GM23338 (cell line): ENCODE measurements around the gene IGFBP7. TPM values are rescaled to one million over a fixed set of nuclear protein-coding genes. Genes with fewer than 3 reads are reported as not detected.

Experiments
- ATAC-seq: fragments of 200-7000 bp; cut with Tn5 transposase; 3 replicates; pipeline ENCODE4 v1.9.1; 2020
- DNase-seq: peaks from one replicate; pipeline ENCODE4 v3.0.0-alpha.2; 2015; ENCODE audit warnings: low spot score
- H2AFZ ChIP-seq: fragments of 200-600 bp; sonication (generic); 2 replicates; pipeline ENCODE4 v1.8.0; 2016; ENCODE audit warnings: antibody characterized with exemption, mild to moderate bottlenecking, moderate library complexity
- H3F3A ChIP-seq: fragments of 200-600 bp; sonication (generic); replicated peaks from 2 replicates; pipeline ENCODE4 v1.8.0; 2017; ENCODE audit warnings: antibody characterized with exemption, mixed run types, low read depth
- H3K27ac ChIP-seq: fragments of 200-600 bp; sonication (generic); 2 replicates; pipeline ENCODE4 v1.6.1; 2016; ENCODE audit warnings: low read depth
- H3K27me3 ChIP-seq: fragments of 200-600 bp; sonication (generic); 2 replicates; pipeline ENCODE4 v1.8.0; 2016; ENCODE audit warnings: mild to moderate bottlenecking, mixed run types, moderate library complexity; ENCODE audit not compliant: insufficient read depth
- H3K36me3 ChIP-seq: fragments of 200-600 bp; sonication (generic); 2 replicates; pipeline ENCODE4 v1.8.0; 2016; ENCODE audit warnings: mild to moderate bottlenecking; ENCODE audit not compliant: insufficient read depth
- H3K4me1 ChIP-seq: fragments of 200-600 bp; sonication (generic); 2 replicates; pipeline ENCODE4 v1.8.0; 2016; ENCODE audit warnings: mild to moderate bottlenecking, moderate library complexity; ENCODE audit not compliant: insufficient read depth
- H3K4me2 ChIP-seq: fragments of 200-600 bp; sonication (generic); 2 replicates; pipeline ENCODE4 v1.7.1; 2017; ENCODE audit warnings: mixed run types
- H3K4me3 ChIP-seq: fragments of 200-600 bp; sonication (generic); 2 replicates; pipeline ENCODE4 v1.6.1; 2016; ENCODE audit warnings: mixed run types
- H3K79me2 ChIP-seq: fragments of 200-600 bp; sonication (generic); replicated peaks from 2 replicates; pipeline ENCODE4 v1.8.0; 2017; ENCODE audit warnings: mild to moderate bottlenecking; ENCODE audit not compliant: insufficient read depth
- H3K9me2 ChIP-seq: fragments of 200-600 bp; sonication (generic); 2 replicates; pipeline ENCODE4 v1.8.0; 2017; ENCODE audit not compliant: insufficient read depth
- H4K20me1 ChIP-seq: fragments of 200-600 bp; sonication (generic); replicated peaks from 2 replicates; pipeline ENCODE4 v1.8.0; 2017; ENCODE audit warnings: mild to moderate bottlenecking; ENCODE audit not compliant: insufficient read depth
- H3K27ac Mint-ChIP-seq: 2 replicates; pipeline ENCODE4 v1.8.0; 2020; ENCODE audit warnings: inconsistent platforms, mild to moderate bottlenecking, moderate library complexity, mixed read lengths
- H3K27me3 Mint-ChIP-seq: 3 replicates; pipeline ENCODE4 v1.8.0; 2022; ENCODE audit warnings: low read depth, mild to moderate bottlenecking, moderate library complexity, mixed read lengths, inconsistent platforms; ENCODE audit not compliant: insufficient read depth, poor library complexity
- H3K36me3 Mint-ChIP-seq: 3 replicates; pipeline ENCODE4 v1.8.0; 2021; ENCODE audit warnings: low read depth, mild to moderate bottlenecking, inconsistent platforms, moderate library complexity, mixed read lengths
- H3K4me1 Mint-ChIP-seq: 3 replicates; pipeline ENCODE4 v1.8.0; 2020; ENCODE audit warnings: mild to moderate bottlenecking, inconsistent platforms, mixed read lengths
- H3K4me3 Mint-ChIP-seq: 3 replicates; pipeline ENCODE4 v1.8.0; 2021; ENCODE audit warnings: moderate library complexity, mild to moderate bottlenecking, inconsistent platforms, mixed read lengths
- H3K9me3 Mint-ChIP-seq: 3 replicates; pipeline ENCODE4 v1.8.0; 2020; ENCODE audit warnings: moderate library complexity, mild to moderate bottlenecking, inconsistent platforms, mixed read lengths
- CREB1 ChIP-seq: fragments of 250-450 bp; sonication (Bioruptor Pico); IDR thresholded peaks from 2 replicates; pipeline ENCODE4 v1.5.0; 2020; ENCODE audit warnings: low read depth, mild to moderate bottlenecking, moderate library complexity
- EZH2 ChIP-seq: fragments of 200-600 bp; sonication (generic); IDR thresholded peaks from one replicate; pipeline ENCODE4 v1.8.0; 2017; ENCODE audit warnings: antibody characterized with exemption, mild to moderate bottlenecking, low read depth; ENCODE audit not compliant: unreplicated experiment
- EZH2phosphoT487 ChIP-seq: fragments of 200-600 bp; sonication (generic); IDR thresholded peaks from one replicate; pipeline ENCODE4 v1.8.1; 2018; ENCODE audit warnings: antibody characterized with exemption; ENCODE audit not compliant: unreplicated experiment
- JUNB ChIP-seq: IDR thresholded peaks from one replicate; pipeline ENCODE4 v1.6.1; 2016; ENCODE audit warnings: antibody characterized with exemption; ENCODE audit not compliant: unreplicated experiment
- NANOG ChIP-seq: IDR thresholded peaks from 2 replicates; pipeline ENCODE4 v1.6.1; 2016; ENCODE audit warnings: antibody characterized with exemption, borderline replicate concordance
- POLR2AphosphoS5 ChIP-seq: IDR thresholded peaks from 2 replicates; pipeline ENCODE4 v1.6.1; 2016; ENCODE audit warnings: antibody characterized with exemption, low read depth
- STAT1 ChIP-seq: IDR thresholded peaks from one replicate; pipeline ENCODE4 v1.6.1; 2016; ENCODE audit warnings: antibody characterized with exemption; ENCODE audit not compliant: unreplicated experiment
- ZNF114 ChIP-seq: fragments of 250-450 bp; sonication (Bioruptor Pico); IDR thresholded peaks from 2 replicates; pipeline ENCODE4 v1.5.0; 2020; ENCODE audit warnings: mild to moderate bottlenecking, moderate library complexity
- polyA plus RNA-seq: library from polyadenylated mRNA; unstranded; fragments of >200 nt; fragmentation: Nextera tagmentation; extraction: Ambion mirVana; gene quantifications from 2 replicates; pipeline ENCODE4 v1.2.1, GENCODE V29; 2016
- total RNA-seq: library from RNA; depleted of rRNA; stranded (reverse); fragments of >200 nt; shearing (Covaris generic); gene quantifications from 2 replicates; pipeline ENCODE4 v1.2.3, GENCODE V29; 2014
- TF ChIP-seq, protein P1 (sequence below): IDR thresholded peaks from one replicate; pipeline ENCODE4 v1.6.1; 2018; ENCODE audit warnings: antibody characterized with exemption; ENCODE audit not compliant: unreplicated experiment
- TF ChIP-seq, protein P2 (sequence below): IDR thresholded peaks from 2 replicates; pipeline ENCODE4 v1.6.1; 2016; ENCODE audit warnings: antibody characterized with exemption
- TF ChIP-seq, protein P3 (sequence below), 2 experiments: fragments of 200-600 bp in 1 of 2; sonication (generic) in 1 of 2; conservative IDR thresholded peaks; 2 replicates each; pipeline versions ENCODE4 v1.5.1 to v1.6.1; 2016 to 2017; ENCODE audit warnings: antibody characterized with exemption in 2 of 2, low read depth in 2 of 2, mild to moderate bottlenecking in 2 of 2, moderate library complexity in 1 of 2

IGFBP7 gene
- total and polyA plus RNA-seq, 2 experiments from 2014 or later, result 0.49 to 7.9 TPM

DNA sequence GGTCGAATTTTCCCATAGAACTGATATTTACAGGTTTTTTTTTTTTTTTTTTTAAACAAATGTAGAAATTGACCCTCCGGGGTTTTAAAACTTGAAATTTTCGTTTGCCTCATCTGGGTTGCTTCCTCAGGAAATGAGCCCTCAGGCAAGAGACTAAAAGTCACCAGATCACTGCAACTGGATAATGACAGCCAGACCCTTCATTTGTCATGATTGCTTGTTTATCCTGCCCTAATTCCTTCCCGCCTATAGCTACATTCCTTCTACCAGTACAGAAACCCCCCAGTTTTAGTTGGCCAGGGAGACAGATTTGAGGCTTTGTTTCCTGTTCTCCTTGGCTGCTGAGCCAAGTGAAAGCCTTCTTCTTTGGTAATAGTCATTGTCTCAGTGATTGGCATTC, 44.0 kb upstream of the IGFBP7 start (continued):
- TF ChIP-seq, protein P1, sequence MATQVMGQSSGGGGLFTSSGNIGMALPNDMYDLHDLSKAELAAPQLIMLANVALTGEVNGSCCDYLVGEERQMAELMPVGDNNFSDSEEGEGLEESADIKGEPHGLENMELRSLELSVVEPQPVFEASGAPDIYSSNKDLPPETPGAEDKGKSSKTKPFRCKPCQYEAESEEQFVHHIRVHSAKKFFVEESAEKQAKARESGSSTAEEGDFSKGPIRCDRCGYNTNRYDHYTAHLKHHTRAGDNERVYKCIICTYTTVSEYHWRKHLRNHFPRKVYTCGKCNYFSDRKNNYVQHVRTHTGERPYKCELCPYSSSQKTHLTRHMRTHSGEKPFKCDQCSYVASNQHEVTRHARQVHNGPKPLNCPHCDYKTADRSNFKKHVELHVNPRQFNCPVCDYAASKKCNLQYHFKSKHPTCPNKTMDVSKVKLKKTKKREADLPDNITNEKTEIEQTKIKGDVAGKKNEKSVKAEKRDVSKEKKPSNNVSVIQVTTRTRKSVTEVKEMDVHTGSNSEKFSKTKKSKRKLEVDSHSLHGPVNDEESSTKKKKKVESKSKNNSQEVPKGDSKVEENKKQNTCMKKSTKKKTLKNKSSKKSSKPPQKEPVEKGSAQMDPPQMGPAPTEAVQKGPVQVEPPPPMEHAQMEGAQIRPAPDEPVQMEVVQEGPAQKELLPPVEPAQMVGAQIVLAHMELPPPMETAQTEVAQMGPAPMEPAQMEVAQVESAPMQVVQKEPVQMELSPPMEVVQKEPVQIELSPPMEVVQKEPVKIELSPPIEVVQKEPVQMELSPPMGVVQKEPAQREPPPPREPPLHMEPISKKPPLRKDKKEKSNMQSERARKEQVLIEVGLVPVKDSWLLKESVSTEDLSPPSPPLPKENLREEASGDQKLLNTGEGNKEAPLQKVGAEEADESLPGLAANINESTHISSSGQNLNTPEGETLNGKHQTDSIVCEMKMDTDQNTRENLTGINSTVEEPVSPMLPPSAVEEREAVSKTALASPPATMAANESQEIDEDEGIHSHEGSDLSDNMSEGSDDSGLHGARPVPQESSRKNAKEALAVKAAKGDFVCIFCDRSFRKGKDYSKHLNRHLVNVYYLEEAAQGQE, result no peak
- TF ChIP-seq CREB1 (no peak), EZH2phosphoT487 (no peak)

DNA sequence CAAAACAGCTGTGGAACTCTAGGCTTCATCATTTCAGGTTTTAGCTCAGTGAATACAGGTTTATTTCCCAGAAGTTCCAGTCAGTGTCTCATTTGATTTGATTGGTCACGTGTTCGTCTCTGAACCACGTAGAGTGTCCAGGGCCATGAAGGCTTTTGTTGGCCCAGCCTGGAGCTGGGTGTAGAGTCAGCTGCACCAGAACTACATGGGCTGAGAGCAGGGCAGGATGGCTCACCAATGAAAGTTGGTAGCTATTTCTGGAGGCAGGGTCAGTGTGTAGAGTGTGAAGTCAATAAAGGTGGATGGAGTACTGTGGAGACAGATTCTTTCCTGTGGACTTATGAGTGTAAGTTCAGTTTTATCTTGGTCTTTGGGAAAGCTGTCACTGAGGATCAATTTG, 43.0 kb upstream of the IGFBP7 start:
- no peak overlapping the region for H3K4me2 ChIP-seq
- H3K27me3 ChIP-seq, result no peaks in the 10 kb centered on the region; the same call in 1 of the 2 replicates
- peak overlapping the region; percentile 7; the same call in 1 of the 2 replicates for H2AFZ ChIP-seq
- Mint-ChIP-seq H3K4me1 (peaks cover 12% of the 10 kb centered on the region), H3K9me3 (peaks cover 16% of the 10 kb centered on the region), H3K4me3 (no peak overlapping the region), H3K36me3 (peaks cover 15% of the 10 kb centered on the region), H3K27ac (no peak overlapping the region), H3K27me3 (peaks cover 5% of the 10 kb centered on the region)
- no peaks in the 10 kb centered on the region for H3K36me3 ChIP-seq
- ATAC-seq (no peak), DNase-seq (no peak)
- no peaks in the 10 kb centered on the region for H4K20me1 ChIP-seq
- peaks cover 3% of the 10 kb centered on the region; the same call in 1 of the 2 replicates for H3K4me1 ChIP-seq
- H3F3A ChIP-seq, result 0 out of 2 replicates have a peak, but pooled peaks cover 2% of the 10 kb centered on the region
- H3K27ac ChIP-seq, result no peak overlapping the region
- H3K4me3 ChIP-seq, result no peak overlapping the region
- H3K9me2 ChIP-seq, result 0 out of 2 replicates have a peak, but pooled peaks cover 6% of the 10 kb centered on the region
- no peaks in the 10 kb centered on the region for H3K79me2 ChIP-seq
- TF ChIP-seq EZH2 (no peak), EZH2phosphoT487 (no peak), JUNB (no peak)

DNA sequence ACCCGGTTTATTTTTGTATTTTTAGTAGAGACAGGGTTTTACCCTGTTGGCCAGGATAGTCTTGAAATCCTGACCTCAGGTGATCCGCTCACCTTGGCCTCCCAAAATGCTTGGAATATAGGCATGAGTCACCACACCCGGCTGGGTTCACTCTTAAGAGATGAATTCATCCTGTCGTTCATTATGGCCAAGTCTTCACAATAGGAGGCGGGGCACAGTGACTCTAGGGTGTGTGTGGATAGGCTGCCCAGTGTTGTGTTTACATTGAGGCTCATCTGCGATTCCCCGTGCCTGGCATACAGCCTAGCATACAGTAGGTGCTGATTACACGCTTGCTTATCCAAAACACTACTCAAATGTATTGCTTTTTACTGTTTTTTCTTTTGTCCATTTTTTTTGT, 41.3 kb upstream of the IGFBP7 start:
- Mint-ChIP-seq H3K4me3 (no peak overlapping the region), H3K27me3 (peaks cover 7% of the 10 kb centered on the region), H3K4me1 (peaks cover 10% of the 10 kb centered on the region; the same call in 2 of the 3 replicates), H3K9me3 (peaks cover 16% of the 10 kb centered on the region), H3K36me3 (peaks cover 13% of the 10 kb centered on the region), H3K27ac (no peak overlapping the region)
- no peak for ATAC-seq
- H2AFZ ChIP-seq, result peak overlapping the region; percentile 88
- H3K27ac ChIP-seq, result no peak overlapping the region
- H4K20me1 ChIP-seq, result no peaks in the 10 kb centered on the region
- no peak overlapping the region for H3K4me3 ChIP-seq
- H3K36me3 ChIP-seq, result no peaks in the 10 kb centered on the region
- 0 out of 2 replicates have a peak, but pooled peaks cover 6% of the 10 kb centered on the region for H3K9me2 ChIP-seq
- no peak overlapping the region for H3K4me2 ChIP-seq
- H3K4me1 ChIP-seq, result peaks cover 3% of the 10 kb centered on the region; the same call in 1 of the 2 replicates
- no peaks in the 10 kb centered on the region for H3K79me2 ChIP-seq
- TF ChIP-seq, protein P2, sequence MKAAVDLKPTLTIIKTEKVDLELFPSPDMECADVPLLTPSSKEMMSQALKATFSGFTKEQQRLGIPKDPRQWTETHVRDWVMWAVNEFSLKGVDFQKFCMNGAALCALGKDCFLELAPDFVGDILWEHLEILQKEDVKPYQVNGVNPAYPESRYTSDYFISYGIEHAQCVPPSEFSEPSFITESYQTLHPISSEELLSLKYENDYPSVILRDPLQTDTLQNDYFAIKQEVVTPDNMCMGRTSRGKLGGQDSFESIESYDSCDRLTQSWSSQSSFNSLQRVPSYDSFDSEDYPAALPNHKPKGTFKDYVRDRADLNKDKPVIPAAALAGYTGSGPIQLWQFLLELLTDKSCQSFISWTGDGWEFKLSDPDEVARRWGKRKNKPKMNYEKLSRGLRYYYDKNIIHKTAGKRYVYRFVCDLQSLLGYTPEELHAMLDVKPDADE, result no peak
- TF ChIP-seq, protein P3, sequence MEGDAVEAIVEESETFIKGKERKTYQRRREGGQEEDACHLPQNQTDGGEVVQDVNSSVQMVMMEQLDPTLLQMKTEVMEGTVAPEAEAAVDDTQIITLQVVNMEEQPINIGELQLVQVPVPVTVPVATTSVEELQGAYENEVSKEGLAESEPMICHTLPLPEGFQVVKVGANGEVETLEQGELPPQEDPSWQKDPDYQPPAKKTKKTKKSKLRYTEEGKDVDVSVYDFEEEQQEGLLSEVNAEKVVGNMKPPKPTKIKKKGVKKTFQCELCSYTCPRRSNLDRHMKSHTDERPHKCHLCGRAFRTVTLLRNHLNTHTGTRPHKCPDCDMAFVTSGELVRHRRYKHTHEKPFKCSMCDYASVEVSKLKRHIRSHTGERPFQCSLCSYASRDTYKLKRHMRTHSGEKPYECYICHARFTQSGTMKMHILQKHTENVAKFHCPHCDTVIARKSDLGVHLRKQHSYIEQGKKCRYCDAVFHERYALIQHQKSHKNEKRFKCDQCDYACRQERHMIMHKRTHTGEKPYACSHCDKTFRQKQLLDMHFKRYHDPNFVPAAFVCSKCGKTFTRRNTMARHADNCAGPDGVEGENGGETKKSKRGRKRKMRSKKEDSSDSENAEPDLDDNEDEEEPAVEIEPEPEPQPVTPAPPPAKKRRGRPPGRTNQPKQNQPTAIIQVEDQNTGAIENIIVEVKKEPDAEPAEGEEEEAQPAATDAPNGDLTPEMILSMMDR (conservative IDR thresholded peaks at IDR 0.05; ENCODE audit: low read depth in 2 of 2), result no peak
- no peak for TF ChIP-seq NANOG
- no peak for TF ChIP-seq STAT1
- TF ChIP-seq CREB1, result no peak
- TF ChIP-seq JUNB, result no peak
- TF ChIP-seq POLR2AphosphoS5, result no peak
- no peak for TF ChIP-seq ZNF114 (CRISPR knock-in tag)
- peak; percentile 15 for DNase-seq
- no peaks in the 10 kb centered on the region for H3K27me3 ChIP-seq
- 0 out of 2 replicates have a peak, but pooled peaks cover 2% of the 10 kb centered on the region for H3F3A ChIP-seq
